Lower leg skin (tissue), 4 donors: ENCODE data around the gene ACTR2. TPM values are rescaled to one million over a fixed set of nuclear protein-coding genes. Genes with fewer than 3 reads are reported as not detected.

Source experiments
- DNase-seq, 2 donors: peaks; one replicate each; pipeline ENCODE4 v3.0.0-alpha.2; 2019; ENCODE audit warnings: low spot score in 2 of 2
- H3K4me3 ChIP-seq: fragments of 200-600 bp; sonication (generic); 2 replicates; pipeline ENCODE4 v1.5.1; 2017; ENCODE audit warnings: mild to moderate bottlenecking, low read depth; ENCODE audit not compliant: poor library complexity, severe bottlenecking
- CTCF ChIP-seq, 3 donors: fragments of 450-650 bp; IDR thresholded peaks; one replicate each; pipeline ENCODE4 v1.5.1; 2016; ENCODE audit warnings: antibody characterized with exemption in 3 of 3, mild to moderate bottlenecking in 3 of 3, moderate library complexity in 2 of 3
- POLR2A ChIP-seq, 2 donors: fragments of 450-650 bp; IDR thresholded peaks; one replicate each; pipeline ENCODE4 v1.6.1; 2016 to 2017; ENCODE audit warnings: antibody characterized with exemption in 2 of 2, mild to moderate bottlenecking in 1 of 2, moderate library complexity in 1 of 2
- WGBS, 2 donors: methylation state at CpG; one replicate each; pipeline ENCODE4 v1.1.5; 2018; 5-methylcytosine and 5-hydroxymethylcytosine counted together
- intact Hi-C: fragments of 100-400 bp; cut with DNase I; formaldehyde crosslinking; loops from one replicate; pipeline ENCODE4 v1.15.0; 2023; ENCODE audit warnings: low total_unique reads
- total RNA-seq, 4 donors: library from RNA; depleted of rRNA; stranded (reverse); fragments of >200 nt; gene quantifications; one replicate each; pipeline ENCODE4 v1.1.0, GENCODE V29; 2016

Gene ACTR2
- total RNA-seq, 4 donors from 2014 or later, result 44.1 to 58.7 (median 50.9) TPM

GRCh38 chr2:65299246-65299645, 71.6 kb downstream of the ACTR2 start:
- DNase-seq, result no peak
- WGBS, 2 donors, result 79 to 88% methylated on average over 7 of the region's 7 CpGs
- intact Hi-C loops, result no loop called here
- no peak overlapping the region for H3K4me3 ChIP-seq
- TF ChIP-seq CTCF (IDR thresholded peaks at IDR 0.05), result no peak
- no peak for TF ChIP-seq POLR2A (IDR thresholded peaks at IDR 0.05)

GRCh38 chr2:65300134-65300760, 72.6 kb downstream of the ACTR2 start:
- peak; percentile 78 to 91 for DNase-seq
- 32 to 46% methylated on average over 7 to 8 of the region's 16 CpGs for WGBS, 2 donors
- no peak overlapping the region for H3K4me3 ChIP-seq
- intact Hi-C loops, result loop anchor here (5.0 kb wide), 1 partner anchor 137 kb away; no protein-coding TSS in a partner anchor
- no peak for TF ChIP-seq CTCF (IDR thresholded peaks at IDR 0.05)
- TF ChIP-seq POLR2A (IDR thresholded peaks at IDR 0.05), result no peak

- intact Hi-C loops, result loop anchor here (5.0 kb wide), 1 partner anchor 136 kb away; no protein-coding TSS in a partner anchor
- no peak for DNase-seq
- H3K4me3 ChIP-seq, result no peak overlapping the region
- TF ChIP-seq POLR2A (IDR thresholded peaks at IDR 0.05) (no peak), CTCF (IDR thresholded peaks at IDR 0.05) (no peak)
- 45 to 49% methylated on average over 20 of the region's 20 CpGs for WGBS, 2 donors
Measured at GRCh38 chr2:65300761-65301711, 73.4 kb downstream of the ACTR2 start.

- 66 to 80% methylated on average over 2 of the region's 2 CpGs for WGBS, 2 donors
- no peak for DNase-seq
- intact Hi-C loops, result no loop called here
- H3K4me3 ChIP-seq, result no peak overlapping the region
- TF ChIP-seq POLR2A (IDR thresholded peaks at IDR 0.05) (no peak), CTCF (IDR thresholded peaks at IDR 0.05) (no peak)
Measured at GRCh38 chr2:65305934-65306333, 78.3 kb downstream of the ACTR2 start.

GRCh38 chr2:65309699-65310098, 82.1 kb downstream of the ACTR2 start:
- WGBS, 2 donors, result 68 to 69% methylated on average over 8 of the region's 8 CpGs
- H3K4me3 ChIP-seq, result no peak overlapping the region
- no peak for DNase-seq
- intact Hi-C loops, result no loop called here
- TF ChIP-seq CTCF (IDR thresholded peaks at IDR 0.05) (no peak), POLR2A (IDR thresholded peaks at IDR 0.05) (no peak)
